NCI-H128 (cell line): ENCODE data around the gene ABCB11.

Experiments
- DNase-seq: peaks from one replicate; lab custom pipeline; 2025; ENCODE audit not compliant: unreplicated experiment; lab: John Stamatoyannopoulos, UW

The ABCB11 gene

DNA sequence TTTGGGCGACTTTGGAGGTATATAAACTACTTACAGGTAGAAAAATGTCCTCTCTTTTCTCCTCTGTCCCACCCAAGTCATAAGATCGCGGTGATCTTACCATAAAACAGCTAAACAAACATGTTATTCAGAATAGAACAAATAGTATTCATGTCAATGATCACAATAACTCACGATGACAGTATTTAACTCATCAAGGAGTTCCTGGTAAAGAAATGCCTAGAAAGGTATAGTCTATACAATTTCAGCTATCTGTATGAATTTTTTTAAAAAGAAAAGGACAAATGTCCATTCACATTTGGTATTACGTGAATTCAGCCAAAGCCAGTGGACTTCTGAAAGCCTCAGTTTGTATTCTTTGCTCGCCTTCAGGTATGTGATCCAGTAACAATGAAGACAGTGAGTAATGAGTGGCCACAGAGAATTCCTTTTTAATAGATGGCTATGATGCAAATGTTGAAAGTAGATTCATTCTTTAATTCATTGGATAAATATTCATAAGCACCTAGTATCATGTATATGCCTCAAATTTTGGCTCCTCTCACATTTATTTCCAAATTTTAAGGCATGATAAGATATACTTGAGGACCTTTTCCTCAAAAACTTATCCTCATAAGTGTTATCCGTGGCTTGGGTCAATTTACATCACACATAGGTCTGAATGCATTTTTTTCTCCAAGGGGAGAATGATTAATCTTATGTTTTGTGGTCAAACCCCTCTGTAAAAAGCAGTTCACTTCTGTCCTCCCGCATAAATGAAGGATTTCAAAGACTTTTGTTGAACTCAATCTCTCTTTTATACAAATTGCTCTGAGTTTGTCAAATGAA is 20.3 kb downstream of the ABCB11 start:
- DNase-seq: no peak

GRCh38 chr2:169009865-169010579 is 21.1 kb downstream of the ABCB11 start:
- no peak for DNase-seq

DNA sequence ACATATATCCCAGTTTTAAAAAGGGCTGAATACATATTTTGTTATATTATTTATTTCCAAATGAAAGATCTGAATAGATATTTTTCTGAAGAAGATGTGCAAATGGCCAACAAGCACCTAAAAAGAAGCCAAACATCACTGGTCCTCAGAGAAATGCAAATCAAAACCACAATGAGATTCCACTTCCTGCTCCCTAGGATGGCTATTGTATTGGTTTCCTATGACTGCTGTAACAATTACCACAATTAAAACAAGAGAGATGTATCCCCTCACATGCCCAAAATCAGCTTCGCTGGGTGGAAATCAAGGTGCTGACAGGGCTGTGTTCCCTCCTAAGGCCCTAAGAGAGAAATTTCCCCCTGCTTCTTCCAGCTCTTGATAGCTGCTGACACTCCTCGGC is 23.2 kb downstream of the ABCB11 start:
- DNase-seq: no peak

GRCh38 chr2:169007356-169007755 is 23.8 kb downstream of the ABCB11 start:
- DNase-seq: no peak

DNA sequence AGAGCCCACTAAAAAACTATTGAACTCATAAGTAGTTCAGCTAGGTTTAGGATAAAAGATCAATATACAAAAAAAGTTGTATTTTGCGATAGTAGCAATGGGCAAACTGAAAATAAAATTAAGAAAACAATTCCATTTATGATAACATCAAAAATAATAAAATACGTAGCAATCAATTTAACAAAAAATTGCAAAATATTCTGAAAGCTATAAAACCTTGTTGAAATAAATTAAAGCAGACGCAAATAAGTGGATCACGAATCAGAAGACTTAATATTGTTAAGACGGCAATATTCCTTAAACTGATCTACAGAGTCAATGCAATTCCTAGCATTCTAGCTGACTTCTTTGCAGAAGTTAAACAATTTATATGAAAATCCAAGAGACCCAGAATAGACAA is 24.5 kb downstream of the ABCB11 start:
- no peak for DNase-seq

DNA sequence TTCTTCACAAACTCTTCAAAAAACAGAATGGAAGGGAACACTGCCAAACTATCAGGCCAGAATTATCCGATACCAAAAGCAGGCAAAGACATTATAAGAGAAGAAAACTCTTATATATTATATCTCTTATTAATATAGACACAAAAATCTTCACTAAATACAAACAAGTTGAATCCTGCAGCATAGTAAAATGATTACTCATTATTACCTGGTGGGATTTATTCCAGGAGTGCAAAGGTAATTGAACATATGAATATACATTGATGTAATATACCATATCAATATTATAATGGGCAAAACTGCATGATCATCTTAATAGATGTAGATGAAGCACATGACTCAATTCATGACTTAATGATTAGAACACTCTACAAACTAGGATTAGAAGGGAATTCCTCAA is 25.1 kb downstream of the ABCB11 start:
- no peak for DNase-seq

DNA sequence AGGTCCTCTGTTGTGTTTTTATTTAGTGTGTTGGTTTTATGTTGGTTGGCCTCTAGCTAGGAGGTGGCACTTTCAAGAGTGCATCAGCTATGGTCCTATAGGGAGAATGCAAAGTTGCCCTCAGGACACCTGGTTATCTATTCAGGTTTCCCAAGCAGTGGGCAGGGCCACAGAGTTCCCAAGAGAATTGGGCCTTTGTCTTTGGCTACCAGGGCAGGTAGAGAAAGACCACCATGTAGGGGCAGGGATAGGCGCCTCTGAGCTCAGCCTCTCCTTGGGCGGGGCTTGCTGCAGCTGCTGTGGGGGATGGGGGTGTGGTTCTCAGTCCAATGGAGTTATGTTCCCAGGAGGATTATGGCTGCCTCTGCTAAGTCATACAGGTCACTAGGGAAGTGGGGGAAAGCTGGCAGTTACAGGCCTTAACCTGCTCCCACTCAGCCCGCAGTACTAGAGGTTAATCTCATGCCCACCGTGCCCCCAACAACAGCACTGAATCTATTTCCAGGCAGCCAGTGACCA is 26.0 kb downstream of the ABCB11 start:
- no peak for DNase-seq

DNA sequence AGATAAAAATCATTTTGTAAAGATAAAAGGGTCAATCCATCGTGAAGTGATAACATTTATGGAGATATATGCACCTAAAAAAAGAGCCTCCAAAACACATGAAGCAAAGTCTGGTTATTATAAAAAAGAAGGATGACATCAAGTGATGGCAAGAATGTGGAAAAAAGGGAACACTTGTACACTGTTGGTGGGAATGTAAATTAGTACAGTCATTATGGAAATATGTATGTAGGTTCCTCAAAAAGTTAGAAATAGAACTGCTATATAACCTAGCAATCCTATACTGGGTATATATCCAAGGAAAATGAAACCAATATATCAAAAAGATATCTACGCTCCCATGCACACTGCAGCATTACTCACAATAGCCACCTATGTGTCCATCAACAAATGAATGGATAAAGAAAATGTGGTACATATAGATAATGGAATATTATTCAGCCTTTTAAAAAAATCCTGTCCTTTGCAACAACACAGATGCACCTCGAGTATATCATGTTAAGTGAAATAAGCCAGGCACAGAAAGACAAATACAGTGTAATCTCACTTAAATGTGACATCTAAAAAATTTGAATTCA is 28.9 kb downstream of the ABCB11 start:
- no peak for DNase-seq

DNA sequence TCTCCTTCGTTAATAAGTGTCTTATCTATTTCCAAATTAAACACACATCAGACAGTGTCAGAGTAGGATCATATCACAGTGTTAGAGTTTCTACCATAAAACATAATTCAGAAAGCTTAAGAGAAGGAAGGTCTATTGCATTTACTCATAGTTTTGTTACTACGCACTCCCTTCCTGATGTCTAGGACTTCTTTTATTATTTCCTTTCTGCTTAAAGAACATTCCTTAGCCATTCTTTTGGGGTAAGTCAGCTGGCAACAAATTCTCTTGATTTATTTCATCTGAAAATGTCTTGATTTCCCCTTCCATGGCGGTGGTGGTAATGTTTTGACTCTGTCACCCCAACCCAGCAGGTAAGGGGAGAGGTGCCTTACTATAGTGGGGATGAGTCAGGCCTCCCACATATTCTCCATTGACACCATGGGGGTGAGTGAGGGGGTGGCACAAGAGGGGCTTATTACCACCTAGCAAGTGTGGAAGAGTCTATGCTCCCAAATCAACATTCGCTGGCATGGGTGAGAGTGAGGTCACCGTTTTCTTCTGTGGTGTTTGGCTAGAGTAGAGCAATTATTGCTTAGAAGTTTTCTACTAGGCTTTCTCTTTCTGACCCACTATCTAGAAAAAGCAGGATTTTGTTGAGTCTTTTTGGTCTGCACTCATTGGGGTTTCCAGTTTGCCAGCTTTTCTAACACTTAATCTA is 29.9 kb downstream of the ABCB11 start:
- no peak for DNase-seq

DNA sequence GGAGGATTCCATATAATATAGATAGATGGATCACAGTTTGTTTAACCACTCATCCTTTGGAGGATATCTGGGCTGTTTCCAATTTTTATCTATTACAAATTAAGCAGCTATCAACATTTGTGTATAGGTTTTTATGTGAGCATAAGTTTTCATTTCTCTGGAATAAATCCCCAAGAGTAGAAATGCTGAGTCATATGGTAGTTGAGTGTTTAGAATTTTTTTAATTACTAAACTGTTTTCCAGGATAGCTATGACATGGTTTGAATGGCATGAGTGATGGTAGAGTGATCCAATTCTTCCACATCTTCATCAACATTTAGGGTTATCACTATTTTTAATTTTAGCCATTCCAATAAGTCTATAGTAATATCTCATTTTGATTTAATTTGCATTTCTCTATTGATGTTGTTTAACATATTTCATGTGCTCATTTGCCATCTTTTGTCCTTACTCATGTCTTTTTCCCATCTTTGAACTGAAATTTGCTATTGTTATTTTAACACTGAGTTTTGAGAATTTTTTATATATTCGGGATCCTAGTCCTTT is 31.4 kb downstream of the ABCB11 start:
- DNase-seq: no peak

DNA sequence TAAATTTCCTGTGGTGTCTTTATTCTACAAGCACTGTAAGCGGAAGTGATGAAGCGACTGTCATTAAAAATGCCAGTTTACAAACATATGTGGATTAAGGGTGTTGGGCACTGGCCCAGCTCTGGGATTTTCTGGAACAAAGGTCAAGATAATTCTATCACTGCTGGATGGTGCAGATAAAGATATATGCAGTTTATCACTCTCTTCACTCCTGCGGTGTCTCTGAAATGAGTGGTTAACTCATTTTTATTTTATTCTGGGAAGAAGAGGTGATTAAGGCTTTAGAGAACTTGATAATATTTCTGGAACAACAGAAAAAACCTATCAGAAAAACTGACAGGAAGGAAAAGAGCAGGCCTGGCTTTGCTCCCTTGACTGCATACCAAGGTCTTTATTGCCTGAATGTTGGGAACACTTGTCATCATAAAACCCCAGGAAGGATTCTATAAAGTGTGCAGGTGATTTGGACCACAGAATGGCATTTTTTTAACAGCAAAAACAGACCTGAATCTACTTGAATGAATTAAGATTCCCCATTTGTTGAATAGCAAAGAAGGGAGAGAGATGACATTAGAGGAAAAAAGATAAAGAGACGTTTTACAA is 32.4 kb downstream of the ABCB11 start:
- no peak for DNase-seq

DNA sequence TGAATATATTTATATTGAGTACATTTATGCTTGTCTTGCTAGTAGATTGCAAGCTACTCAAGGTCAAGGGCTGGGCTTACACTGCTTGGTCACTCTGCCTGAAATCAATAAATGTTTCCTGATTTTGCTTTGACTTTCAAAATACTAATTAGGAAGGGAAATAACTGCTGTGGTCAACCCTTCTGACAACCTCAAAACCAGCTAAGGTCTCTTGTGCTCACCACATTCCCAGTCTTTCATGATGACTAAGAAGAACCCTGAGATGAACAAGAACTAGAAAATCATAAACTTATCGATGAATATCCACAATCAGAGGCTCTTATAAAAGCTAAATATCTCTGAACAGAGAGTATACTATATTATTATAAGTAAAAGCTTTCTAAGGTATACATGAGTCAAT is 33.3 kb downstream of the ABCB11 start:
- no peak for DNase-seq

- no peak for DNase-seq
These were observed 34.0 kb downstream of the ABCB11 start for GRCh38 chr2:168997118-168997521.

GRCh38 chr2:168995744-168996143 is 35.4 kb downstream of the ABCB11 start:
- DNase-seq: no peak

- DNase-seq: no peak
These were observed 37.6 kb downstream of the ABCB11 start for GRCh38 chr2:168993538-168993937.

GRCh38 chr2:168992591-168993349 is 38.4 kb downstream of the ABCB11 start:
- DNase-seq: no peak

GRCh38 chr2:168992026-168992425 is 39.1 kb downstream of the ABCB11 start:
- DNase-seq: no peak

DNA sequence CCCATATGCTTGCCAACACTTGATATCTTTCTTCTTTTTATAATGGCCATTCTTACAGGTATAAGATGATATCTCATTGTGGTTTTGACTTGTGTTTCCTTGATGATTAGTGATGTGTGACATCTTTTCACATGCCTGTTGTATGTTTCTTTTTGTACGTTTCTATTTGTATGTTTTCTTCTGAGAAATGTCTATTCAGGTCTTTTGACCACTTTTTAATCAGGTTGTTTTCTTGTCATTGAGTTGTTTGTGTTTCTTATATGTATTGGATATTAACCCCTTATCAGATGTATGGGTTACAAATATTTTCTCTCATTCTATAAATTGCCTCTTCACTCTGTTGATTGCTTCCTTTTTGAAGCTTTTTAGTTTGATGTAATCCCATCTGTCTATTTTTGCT is 42.4 kb downstream of the ABCB11 start:
- DNase-seq: no peak

GRCh38 chr2:168986398-168986943 is 44.7 kb downstream of the ABCB11 start:
- no peak for DNase-seq

DNA sequence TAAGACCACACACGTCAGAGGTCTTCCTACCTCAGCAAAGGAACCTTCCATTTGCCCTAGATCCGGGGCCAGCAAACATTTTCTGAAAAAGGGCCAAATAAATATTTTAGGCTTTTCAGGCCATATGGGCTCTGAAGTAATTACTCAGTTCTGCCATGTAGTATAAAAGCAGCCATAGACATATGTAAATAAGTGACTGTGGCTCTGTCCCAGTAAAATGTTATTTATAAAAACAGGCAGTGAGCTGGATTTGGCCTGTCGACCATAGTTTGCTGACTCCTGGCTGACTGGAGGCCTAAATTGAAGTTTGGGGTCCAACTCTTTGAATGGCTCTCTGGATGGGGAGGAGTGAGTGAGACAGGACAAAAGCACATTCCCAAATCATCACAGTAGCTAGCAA is 49.5 kb downstream of the ABCB11 start:
- DNase-seq: no peak
